GM23338 (cell line): Measurements from ENCODE around the gene DUS4L. TPM values are rescaled to one million over a fixed set of nuclear protein-coding genes. Genes with fewer than 3 reads are reported as not detected.
"Not testable (repeated sequence)": the region's sequence is repeated elsewhere in the genome, so short reads cannot be mapped to it uniquely, and the experiment has no call there.

Experiments
- ATAC-seq: fragments of 200-7000 bp; cut with Tn5 transposase; 3 replicates; pipeline ENCODE4 v1.9.1; 2020
- DNase-seq: peaks from one replicate; pipeline ENCODE4 v3.0.0-alpha.2; 2015; ENCODE audit warnings: low spot score
- H2AFZ ChIP-seq: fragments of 200-600 bp; sonication (generic); 2 replicates; pipeline ENCODE4 v1.8.0; 2016; ENCODE audit warnings: antibody characterized with exemption, mild to moderate bottlenecking, moderate library complexity
- H3F3A ChIP-seq: fragments of 200-600 bp; sonication (generic); replicated peaks from 2 replicates; pipeline ENCODE4 v1.8.0; 2017; ENCODE audit warnings: antibody characterized with exemption, mixed run types, low read depth
- H3K27ac ChIP-seq: fragments of 200-600 bp; sonication (generic); 2 replicates; pipeline ENCODE4 v1.6.1; 2016; ENCODE audit warnings: low read depth
- H3K27me3 ChIP-seq: fragments of 200-600 bp; sonication (generic); 2 replicates; pipeline ENCODE4 v1.8.0; 2016; ENCODE audit warnings: mild to moderate bottlenecking, mixed run types, moderate library complexity; ENCODE audit not compliant: insufficient read depth
- H3K36me3 ChIP-seq: fragments of 200-600 bp; sonication (generic); 2 replicates; pipeline ENCODE4 v1.8.0; 2016; ENCODE audit warnings: mild to moderate bottlenecking; ENCODE audit not compliant: insufficient read depth
- H3K4me1 ChIP-seq: fragments of 200-600 bp; sonication (generic); 2 replicates; pipeline ENCODE4 v1.8.0; 2016; ENCODE audit warnings: mild to moderate bottlenecking, moderate library complexity; ENCODE audit not compliant: insufficient read depth
- H3K4me2 ChIP-seq: fragments of 200-600 bp; sonication (generic); 2 replicates; pipeline ENCODE4 v1.7.1; 2017; ENCODE audit warnings: mixed run types
- H3K4me3 ChIP-seq: fragments of 200-600 bp; sonication (generic); 2 replicates; pipeline ENCODE4 v1.6.1; 2016; ENCODE audit warnings: mixed run types
- H3K79me2 ChIP-seq: fragments of 200-600 bp; sonication (generic); replicated peaks from 2 replicates; pipeline ENCODE4 v1.8.0; 2017; ENCODE audit warnings: mild to moderate bottlenecking; ENCODE audit not compliant: insufficient read depth
- H3K9me2 ChIP-seq: fragments of 200-600 bp; sonication (generic); 2 replicates; pipeline ENCODE4 v1.8.0; 2017; ENCODE audit not compliant: insufficient read depth
- H4K20me1 ChIP-seq: fragments of 200-600 bp; sonication (generic); replicated peaks from 2 replicates; pipeline ENCODE4 v1.8.0; 2017; ENCODE audit warnings: mild to moderate bottlenecking; ENCODE audit not compliant: insufficient read depth
- H3K27ac Mint-ChIP-seq: 2 replicates; pipeline ENCODE4 v1.8.0; 2020; ENCODE audit warnings: inconsistent platforms, mild to moderate bottlenecking, moderate library complexity, mixed read lengths
- H3K27me3 Mint-ChIP-seq: 3 replicates; pipeline ENCODE4 v1.8.0; 2022; ENCODE audit warnings: low read depth, mild to moderate bottlenecking, moderate library complexity, mixed read lengths, inconsistent platforms; ENCODE audit not compliant: insufficient read depth, poor library complexity
- H3K36me3 Mint-ChIP-seq: 3 replicates; pipeline ENCODE4 v1.8.0; 2021; ENCODE audit warnings: low read depth, mild to moderate bottlenecking, inconsistent platforms, moderate library complexity, mixed read lengths
- H3K4me1 Mint-ChIP-seq: 3 replicates; pipeline ENCODE4 v1.8.0; 2020; ENCODE audit warnings: mild to moderate bottlenecking, inconsistent platforms, mixed read lengths
- H3K4me3 Mint-ChIP-seq: 3 replicates; pipeline ENCODE4 v1.8.0; 2021; ENCODE audit warnings: moderate library complexity, mild to moderate bottlenecking, inconsistent platforms, mixed read lengths
- H3K9me3 Mint-ChIP-seq: 3 replicates; pipeline ENCODE4 v1.8.0; 2020; ENCODE audit warnings: moderate library complexity, mild to moderate bottlenecking, inconsistent platforms, mixed read lengths
- CREB1 ChIP-seq: fragments of 250-450 bp; sonication (Bioruptor Pico); IDR thresholded peaks from 2 replicates; pipeline ENCODE4 v1.5.0; 2020; ENCODE audit warnings: low read depth, mild to moderate bottlenecking, moderate library complexity
- CTCF ChIP-seq, 2 experiments: fragments of 200-600 bp in 1 of 2; sonication (generic) in 1 of 2; conservative IDR thresholded peaks; 2 replicates each; pipeline versions ENCODE4 v1.5.1 to v1.6.1; 2016 to 2017; ENCODE audit warnings: antibody characterized with exemption in 2 of 2, low read depth in 2 of 2, mild to moderate bottlenecking in 2 of 2, moderate library complexity in 1 of 2
- EZH2 ChIP-seq: fragments of 200-600 bp; sonication (generic); IDR thresholded peaks from one replicate; pipeline ENCODE4 v1.8.0; 2017; ENCODE audit warnings: antibody characterized with exemption, mild to moderate bottlenecking, low read depth; ENCODE audit not compliant: unreplicated experiment
- JUNB ChIP-seq: IDR thresholded peaks from one replicate; pipeline ENCODE4 v1.6.1; 2016; ENCODE audit warnings: antibody characterized with exemption; ENCODE audit not compliant: unreplicated experiment
- NANOG ChIP-seq: IDR thresholded peaks from 2 replicates; pipeline ENCODE4 v1.6.1; 2016; ENCODE audit warnings: antibody characterized with exemption, borderline replicate concordance
- POLR2AphosphoS5 ChIP-seq: IDR thresholded peaks from 2 replicates; pipeline ENCODE4 v1.6.1; 2016; ENCODE audit warnings: antibody characterized with exemption, low read depth
- REST ChIP-seq: IDR thresholded peaks from one replicate; pipeline ENCODE4 v1.6.1; 2018; ENCODE audit warnings: antibody characterized with exemption; ENCODE audit not compliant: unreplicated experiment
- ZNF331 ChIP-seq: fragments of 250-450 bp; sonication (Bioruptor Pico); IDR thresholded peaks from 2 replicates; pipeline ENCODE4 v1.5.0; 2020; ENCODE audit warnings: low read depth, mild to moderate bottlenecking, moderate library complexity
- ZNF462 ChIP-seq: fragments of 250-450 bp; sonication (Bioruptor Pico); IDR thresholded peaks from 2 replicates; pipeline ENCODE4 v1.5.0; 2020; ENCODE audit warnings: mild to moderate bottlenecking, moderate library complexity
- polyA plus RNA-seq: library from polyadenylated mRNA; unstranded; fragments of >200 nt; fragmentation: Nextera tagmentation; extraction: Ambion mirVana; gene quantifications from 2 replicates; pipeline ENCODE4 v1.2.1, GENCODE V29; 2016
- total RNA-seq: library from RNA; depleted of rRNA; stranded (reverse); fragments of >200 nt; shearing (Covaris generic); gene quantifications from 2 replicates; pipeline ENCODE4 v1.2.3, GENCODE V29; 2014

DUS4L gene
- total and polyA plus RNA-seq, 2 experiments from 2014 or later = 16.7 to 22.9 TPM

- TF ChIP-seq REST (no peak), NANOG (no peak)
Observed at GRCh38 chr7:107534139-107534538, 29.6 kb upstream of the DUS4L start (continued).

GRCh38 chr7:107537228-107537627 is 26.5 kb upstream of the DUS4L start:
- not testable (repeated sequence) for H3K9me2 ChIP-seq, H3K4me3 ChIP-seq, H3K27ac ChIP-seq, H3K27me3 Mint-ChIP-seq, H3K4me2 ChIP-seq, H3K4me3 Mint-ChIP-seq, H3K27me3 ChIP-seq, H3K27ac Mint-ChIP-seq, H3K4me1 ChIP-seq, H3F3A ChIP-seq, H2AFZ ChIP-seq, H3K4me1 Mint-ChIP-seq, H4K20me1 ChIP-seq, H3K36me3 ChIP-seq, ATAC-seq, H3K9me3 Mint-ChIP-seq, DNase-seq
- H3K79me2 ChIP-seq = peaks cover 60% of the 10 kb centered on the region
- peaks cover 26% of the 10 kb centered on the region; the same call in 2 of the 3 replicates for H3K36me3 Mint-ChIP-seq

GRCh38 chr7:107538001-107538400 is 25.8 kb upstream of the DUS4L start:
- Mint-ChIP-seq H3K27me3 (no peaks in the 10 kb centered on the region), H3K4me1 (peaks cover 8% of the 10 kb centered on the region), H3K36me3 (peaks cover 29% of the 10 kb centered on the region), H3K9me3 (no peaks in the 10 kb centered on the region; the same call in 2 of the 3 replicates), H3K4me3 (no peak overlapping the region), H3K27ac (no peak overlapping the region)
- no peaks in the 10 kb centered on the region for H3K9me2 ChIP-seq
- no peaks in the 10 kb centered on the region for H3F3A ChIP-seq
- H3K4me2 ChIP-seq = peak overlapping the region; percentile 27; the same call in 1 of the 2 replicates
- H3K36me3 ChIP-seq = no peaks in the 10 kb centered on the region
- H2AFZ ChIP-seq = no peak overlapping the region
- peaks cover 61% of the 10 kb centered on the region for H3K79me2 ChIP-seq
- H3K4me3 ChIP-seq = no peak overlapping the region
- H3K27me3 ChIP-seq = no peaks in the 10 kb centered on the region
- H3K27ac ChIP-seq = no peak overlapping the region
- DNase-seq (peak; percentile 27), ATAC-seq (peak; percentile 45; the same call in 1 of the 3 replicates)
- H3K4me1 ChIP-seq = peaks cover 9% of the 10 kb centered on the region
- H4K20me1 ChIP-seq = 0 out of 2 replicates have a peak, but pooled peaks cover 3% of the 10 kb centered on the region
- TF ChIP-seq ZNF331 (CRISPR knock-in tag) (no peak), NANOG (no peak), ZNF462 (no peak), CTCF (conservative IDR thresholded peaks at IDR 0.05; ENCODE audit: low read depth in 2 of 2) (no peak), POLR2AphosphoS5 (no peak), JUNB (no peak), CREB1 (CRISPR knock-in tag) (no peak), EZH2 (no peak)
